GM12892 (cell line): ENCODE measurements around the gene ANO2.

Source experiments
- POLR2A ChIP-seq: IDR thresholded peaks from 2 replicates; pipeline ENCODE4 v1.6.1; 2011; ENCODE audit warnings: low read depth, low read length, control low read depth
- TAF1 ChIP-seq: IDR thresholded peaks from 2 replicates; pipeline ENCODE4 v1.6.1; 2011; ENCODE audit warnings: low read depth, mild to moderate bottlenecking, control low read depth, low read length, borderline replicate concordance

DNA sequence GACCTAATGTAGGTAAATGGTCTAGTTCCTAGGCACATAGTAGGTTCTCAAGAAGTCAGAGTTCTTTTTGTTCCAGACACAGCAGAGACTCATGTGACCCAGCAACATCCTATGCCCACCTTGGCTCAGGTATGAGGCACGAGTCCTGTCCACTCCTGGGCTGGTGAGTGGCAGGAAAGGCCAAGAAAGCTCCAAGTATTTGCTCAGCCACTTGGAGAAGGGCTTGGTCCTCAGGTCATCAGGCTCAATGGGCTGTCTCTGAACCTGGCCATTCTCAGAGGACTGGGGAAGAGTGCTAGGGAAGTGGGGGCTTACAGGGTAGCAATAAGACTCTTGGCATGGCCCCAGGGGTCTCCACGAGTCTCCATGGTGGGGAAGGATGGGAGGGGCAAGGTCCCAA, 260.1 kb downstream of the ANO2 start:
- TF ChIP-seq TAF1 (no peak), POLR2A (no peak)
